ENCODE data around the gene EPN2. TPM values are rescaled to one million over a fixed set of nuclear protein-coding genes. Genes with fewer than 3 reads are reported as not detected.

Gene EPN2
- total and polyA plus RNA-seq, 10 of the 15 experiments (the other 5 are each of a cell fraction or from before 2014, with no cell fraction given): 0.26 to 8.4 (median 4.7) TPM

DNA sequence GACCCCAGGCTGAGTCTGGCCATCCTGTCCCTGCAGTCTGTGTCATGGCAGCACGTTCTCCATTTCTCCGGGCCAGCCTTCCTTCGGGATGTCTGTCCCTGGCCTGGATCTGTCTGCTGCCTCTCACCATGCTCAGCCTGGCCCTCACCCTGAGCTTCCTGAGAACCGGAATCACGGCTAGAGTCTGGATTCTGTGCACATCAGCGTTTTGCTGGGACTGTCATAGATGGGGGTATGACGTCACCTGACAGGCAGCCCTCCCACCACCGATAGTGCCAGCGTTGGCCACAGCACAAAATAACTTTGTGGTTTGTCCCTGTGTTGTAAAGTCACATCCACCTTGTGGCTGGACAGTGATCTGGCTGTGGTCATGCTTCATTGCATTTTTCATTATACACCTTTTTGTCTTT, 66.2 kb downstream of the EPN2 start (continued):
- TF ChIP-seq, protein P1, sequence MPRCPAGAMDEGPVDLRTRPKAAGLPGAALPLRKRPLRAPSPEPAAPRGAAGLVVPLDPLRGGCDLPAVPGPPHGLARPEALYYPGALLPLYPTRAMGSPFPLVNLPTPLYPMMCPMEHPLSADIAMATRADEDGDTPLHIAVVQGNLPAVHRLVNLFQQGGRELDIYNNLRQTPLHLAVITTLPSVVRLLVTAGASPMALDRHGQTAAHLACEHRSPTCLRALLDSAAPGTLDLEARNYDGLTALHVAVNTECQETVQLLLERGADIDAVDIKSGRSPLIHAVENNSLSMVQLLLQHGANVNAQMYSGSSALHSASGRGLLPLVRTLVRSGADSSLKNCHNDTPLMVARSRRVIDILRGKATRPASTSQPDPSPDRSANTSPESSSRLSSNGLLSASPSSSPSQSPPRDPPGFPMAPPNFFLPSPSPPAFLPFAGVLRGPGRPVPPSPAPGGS (IDR thresholded peaks at IDR 0.05; ENCODE audit: borderline replicate concordance, insufficient read depth, low read depth, low read length, poor library complexity, severe bottlenecking): no peak
- TF ChIP-seq, protein P2, sequence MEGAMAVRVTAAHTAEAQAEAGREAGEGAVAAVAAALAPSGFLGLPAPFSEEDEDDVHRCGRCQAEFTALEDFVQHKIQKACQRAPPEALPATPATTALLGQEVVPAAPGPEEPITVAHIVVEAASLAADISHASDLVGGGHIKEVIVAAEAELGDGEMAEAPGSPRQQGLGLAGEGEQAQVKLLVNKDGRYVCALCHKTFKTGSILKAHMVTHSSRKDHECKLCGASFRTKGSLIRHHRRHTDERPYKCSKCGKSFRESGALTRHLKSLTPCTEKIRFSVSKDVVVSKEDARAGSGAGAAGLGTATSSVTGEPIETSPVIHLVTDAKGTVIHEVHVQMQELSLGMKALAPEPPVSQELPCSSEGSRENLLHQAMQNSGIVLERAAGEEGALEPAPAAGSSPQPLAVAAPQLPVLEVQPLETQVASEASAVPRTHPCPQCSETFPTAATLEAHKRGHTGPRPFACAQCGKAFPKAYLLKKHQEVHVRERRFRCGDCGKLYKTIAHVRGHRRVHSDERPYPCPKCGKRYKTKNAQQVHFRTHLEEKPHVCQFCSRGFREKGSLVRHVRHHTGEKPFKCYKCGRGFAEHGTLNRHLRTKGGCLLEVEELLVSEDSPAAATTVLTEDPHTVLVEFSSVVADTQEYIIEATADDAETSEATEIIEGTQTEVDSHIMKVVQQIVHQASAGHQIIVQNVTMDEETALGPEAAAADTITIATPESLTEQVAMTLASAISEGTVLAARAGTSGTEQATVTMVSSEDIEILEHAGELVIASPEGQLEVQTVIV (IDR thresholded peaks at IDR 0.05; ENCODE audit: borderline replicate concordance, partially characterized antibody): no peak
- TF ChIP-seq PAX8 (IDR thresholded peaks at IDR 0.05): peak; percentile 84; the same call in 1 of the 2 replicates
- TF ChIP-seq KLF5 (IDR thresholded peaks at IDR 0.05; ENCODE audit: partially characterized antibody): no peak
- TF ChIP-seq MTA3 (IDR thresholded peaks at IDR 0.05; ENCODE audit: borderline replicate concordance, low read length): no peak
- no peak for TF ChIP-seq STAT3 (IDR thresholded peaks at IDR 0.05; ENCODE audit: low read depth, low read length)
- TF ChIP-seq, protein P3, sequence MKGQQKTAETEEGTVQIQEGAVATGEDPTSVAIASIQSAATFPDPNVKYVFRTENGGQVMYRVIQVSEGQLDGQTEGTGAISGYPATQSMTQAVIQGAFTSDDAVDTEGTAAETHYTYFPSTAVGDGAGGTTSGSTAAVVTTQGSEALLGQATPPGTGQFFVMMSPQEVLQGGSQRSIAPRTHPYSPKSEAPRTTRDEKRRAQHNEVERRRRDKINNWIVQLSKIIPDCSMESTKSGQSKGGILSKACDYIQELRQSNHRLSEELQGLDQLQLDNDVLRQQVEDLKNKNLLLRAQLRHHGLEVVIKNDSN (IDR thresholded peaks at IDR 0.05; ENCODE audit: borderline replicate concordance, extremely low read length, insufficient read depth, low read depth, low read length): no peak
- TF ChIP-seq TARDBP (IDR thresholded peaks at IDR 0.05; ENCODE audit: borderline replicate concordance): no peak
- no peak for TF ChIP-seq GABPA (IDR thresholded peaks at IDR 0.05; ENCODE audit: low read depth)
- no peak for TF ChIP-seq BRCA1 (IDR thresholded peaks at IDR 0.05; ENCODE audit: low read depth, low read length)
- TF ChIP-seq RAD21 (IDR thresholded peaks at IDR 0.05; ENCODE audit: insufficient read depth, low read depth, low read length): no peak
- no peak for TF ChIP-seq EGR1 (IDR thresholded peaks at IDR 0.05; ENCODE audit: borderline replicate concordance in 1 of 2, low read depth in 2 of 2, low read length in 2 of 2)
- no peak for TF ChIP-seq POU2F2 (IDR thresholded peaks at IDR 0.05; ENCODE audit: borderline replicate concordance, low read depth, low read length)
- no peak for TF ChIP-seq CHD2 (IDR thresholded peaks at IDR 0.05; ENCODE audit: borderline replicate concordance, low read depth, low read length)
- no peak for TF ChIP-seq RBBP5 (conservative IDR thresholded peaks at IDR 0.05)
- TF ChIP-seq, protein P4, sequence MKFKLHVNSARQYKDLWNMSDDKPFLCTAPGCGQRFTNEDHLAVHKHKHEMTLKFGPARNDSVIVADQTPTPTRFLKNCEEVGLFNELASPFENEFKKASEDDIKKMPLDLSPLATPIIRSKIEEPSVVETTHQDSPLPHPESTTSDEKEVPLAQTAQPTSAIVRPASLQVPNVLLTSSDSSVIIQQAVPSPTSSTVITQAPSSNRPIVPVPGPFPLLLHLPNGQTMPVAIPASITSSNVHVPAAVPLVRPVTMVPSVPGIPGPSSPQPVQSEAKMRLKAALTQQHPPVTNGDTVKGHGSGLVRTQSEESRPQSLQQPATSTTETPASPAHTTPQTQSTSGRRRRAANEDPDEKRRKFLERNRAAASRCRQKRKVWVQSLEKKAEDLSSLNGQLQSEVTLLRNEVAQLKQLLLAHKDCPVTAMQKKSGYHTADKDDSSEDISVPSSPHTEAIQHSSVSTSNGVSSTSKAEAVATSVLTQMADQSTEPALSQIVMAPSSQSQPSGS (IDR thresholded peaks at IDR 0.05; ENCODE audit: low read length): no peak
- no peak for TF ChIP-seq POLR2AphosphoS5 (IDR thresholded peaks at IDR 0.05; ENCODE audit: low read length)
- TF ChIP-seq, protein P5, sequence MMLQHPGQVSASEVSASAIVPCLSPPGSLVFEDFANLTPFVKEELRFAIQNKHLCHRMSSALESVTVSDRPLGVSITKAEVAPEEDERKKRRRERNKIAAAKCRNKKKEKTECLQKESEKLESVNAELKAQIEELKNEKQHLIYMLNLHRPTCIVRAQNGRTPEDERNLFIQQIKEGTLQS (IDR thresholded peaks at IDR 0.05; ENCODE audit: borderline replicate concordance, extremely low read depth, low read depth, low read length): no peak
- TF ChIP-seq BHLHE40 (IDR thresholded peaks at IDR 0.05; ENCODE audit: borderline replicate concordance in 1 of 2, low read depth in 2 of 2, low read length in 1 of 2): no peak
- TF ChIP-seq HDGF (IDR thresholded peaks at IDR 0.05): no peak
- TF ChIP-seq ATF7 (IDR thresholded peaks at IDR 0.05; ENCODE audit: low read depth): peak; percentile 96
- no peak for TF ChIP-seq LARP7 (IDR thresholded peaks at IDR 0.05)
- no peak for TF ChIP-seq FOS (IDR thresholded peaks at IDR 0.05; ENCODE audit: borderline replicate concordance, extremely low read depth, insufficient read length)
- TF ChIP-seq ZNF24 (IDR thresholded peaks at IDR 0.05): no peak

All from GM12878 (cell line).